Right kidney (tissue), 1 donor: ENCODE measurements around the gene SLC6A7.
"Not testable (repeated sequence)": the region's sequence is repeated elsewhere in the genome, so short reads cannot be mapped to it uniquely, and the experiment has no call there.

ENCODE experiments used
- DNase-seq: peaks from one replicate; pipeline ENCODE4 v3.0.0-alpha.2; 2016

The SLC6A7 gene

DNA sequence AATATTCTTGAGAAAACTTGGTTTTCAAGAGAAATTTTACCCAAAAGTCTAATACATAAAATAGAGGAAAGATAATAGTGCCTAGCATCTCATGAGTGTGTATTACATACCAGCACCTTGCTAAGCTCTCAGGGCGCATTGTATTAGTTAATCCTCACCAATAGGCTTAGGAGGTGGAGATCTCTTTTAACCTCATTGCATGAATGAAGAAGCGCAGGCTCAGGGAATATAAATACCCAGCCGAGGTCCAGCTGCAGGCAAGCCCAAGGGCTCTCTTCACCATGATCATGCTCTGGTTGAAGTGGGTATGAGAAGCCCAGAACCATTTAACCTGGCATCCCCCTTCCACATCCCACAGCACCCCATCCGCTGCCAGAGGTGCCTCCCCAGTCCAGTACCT lies 53.7 kb downstream of the SLC6A7 start:
- no peak for DNase-seq

DNA sequence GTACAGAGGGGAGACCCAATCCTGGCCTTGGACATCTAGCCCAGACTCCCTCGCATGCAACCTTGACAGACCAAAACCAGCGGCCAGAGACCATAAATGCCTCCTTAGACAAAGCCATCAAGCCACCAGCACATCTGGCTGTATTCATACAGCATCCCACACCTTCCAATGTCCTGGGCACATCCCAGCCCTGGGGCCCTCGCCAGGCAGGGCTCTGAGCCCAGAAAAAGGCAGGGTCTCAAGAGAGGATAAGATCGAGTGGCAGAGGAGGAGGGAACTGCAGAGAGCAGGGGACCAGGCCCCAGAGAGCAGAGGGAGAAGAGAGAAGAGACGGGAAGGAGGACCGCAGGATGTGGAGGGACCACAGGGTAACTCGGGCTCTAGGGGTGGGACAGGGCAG lies 54.3 kb downstream of the SLC6A7 start:
- no peak for DNase-seq

DNA sequence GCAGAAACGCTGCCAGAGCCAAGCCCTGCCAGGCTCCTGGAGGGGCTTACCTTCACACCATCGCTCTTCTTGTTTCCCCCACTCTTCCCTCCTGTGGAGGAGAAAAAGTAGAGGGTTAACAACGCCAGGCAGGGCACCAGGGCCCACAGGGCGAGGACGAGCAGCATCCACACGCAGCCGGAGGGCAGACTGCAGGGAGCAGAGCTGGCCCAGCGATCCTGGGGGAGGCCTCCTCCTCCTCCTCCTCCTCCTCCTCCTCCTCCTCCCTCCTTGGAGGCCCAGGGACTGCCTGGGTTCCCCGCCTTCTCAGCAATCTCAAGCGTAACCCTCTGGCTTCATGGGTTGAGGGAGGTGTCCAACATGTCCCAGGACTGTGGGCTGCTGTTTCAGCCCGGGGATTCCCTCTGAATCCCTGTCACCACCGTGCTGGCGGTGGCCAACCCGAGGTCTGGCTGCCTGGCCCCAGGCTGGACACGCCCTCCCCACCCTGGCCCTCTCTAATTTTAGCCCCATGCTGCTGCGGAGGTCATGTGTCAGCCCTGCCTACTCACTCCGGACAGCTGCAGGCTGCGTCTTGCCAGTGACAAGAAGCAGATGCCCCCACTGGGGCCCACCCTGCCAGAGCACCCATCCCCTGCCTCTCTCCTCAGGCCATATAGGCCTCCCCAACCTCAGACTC lies 55.4 kb downstream of the SLC6A7 start:
- no peak for DNase-seq

DNA sequence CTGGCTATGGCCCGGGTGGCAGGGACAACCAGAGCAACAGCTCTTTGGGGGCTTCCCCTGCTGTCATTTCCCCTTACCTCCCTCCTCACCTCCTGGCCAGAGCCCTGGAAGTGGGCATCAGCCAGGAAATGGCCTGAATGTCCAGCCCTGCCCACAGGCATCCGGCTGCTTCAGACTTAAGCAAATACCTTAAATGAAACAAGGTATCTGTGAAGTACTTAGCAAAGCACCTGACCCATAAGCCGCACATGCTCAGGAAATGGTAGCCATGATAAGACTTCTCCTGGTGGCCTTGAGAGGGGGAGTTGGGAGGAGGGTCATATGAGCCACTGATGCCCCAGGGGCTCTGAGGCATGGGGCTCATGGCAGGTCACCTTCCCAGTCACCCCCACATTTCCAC lies 55.9 kb downstream of the SLC6A7 start:
- DNase-seq: no peak

DNA sequence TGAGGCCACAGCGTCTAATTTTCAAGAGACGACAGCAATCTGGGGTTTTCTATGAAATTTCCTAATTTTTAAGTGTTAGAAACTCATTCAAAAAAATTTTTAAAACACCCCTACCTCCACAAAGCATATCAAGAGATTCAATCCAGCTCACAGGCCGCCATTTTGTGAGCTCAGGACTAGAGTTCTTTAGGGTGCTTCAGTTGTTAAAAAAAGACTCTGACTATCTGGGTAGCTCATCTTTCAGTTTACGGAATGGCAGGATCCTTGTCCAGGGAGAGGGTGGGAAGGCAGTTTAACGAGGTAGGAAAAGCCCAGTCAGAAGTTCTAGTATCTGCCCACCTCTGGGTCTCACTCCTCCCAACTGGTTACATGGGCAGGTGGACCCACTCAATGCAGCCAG lies 56.6 kb downstream of the SLC6A7 start:
- DNase-seq: no peak

DNA sequence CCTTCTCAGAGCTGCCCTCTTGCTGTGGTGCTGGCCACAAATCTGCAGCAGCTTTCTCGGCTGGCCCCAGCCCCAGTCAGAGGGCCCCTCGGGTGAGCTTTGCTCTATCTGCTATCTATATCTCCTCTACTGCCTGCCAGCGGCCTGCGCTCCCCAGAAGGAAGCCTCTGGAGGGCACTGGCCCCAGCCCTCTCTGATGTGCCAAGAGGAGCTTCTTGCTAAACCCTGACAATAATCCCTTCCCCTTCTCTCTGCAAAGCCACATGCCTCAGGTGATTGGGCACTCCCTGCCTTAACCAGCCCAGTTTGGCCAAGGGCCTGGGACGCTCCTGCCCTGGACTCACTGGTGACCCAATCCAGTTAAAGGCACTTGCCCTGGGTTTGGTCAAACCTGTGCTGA lies 57.0 kb downstream of the SLC6A7 start:
- DNase-seq: no peak

DNA sequence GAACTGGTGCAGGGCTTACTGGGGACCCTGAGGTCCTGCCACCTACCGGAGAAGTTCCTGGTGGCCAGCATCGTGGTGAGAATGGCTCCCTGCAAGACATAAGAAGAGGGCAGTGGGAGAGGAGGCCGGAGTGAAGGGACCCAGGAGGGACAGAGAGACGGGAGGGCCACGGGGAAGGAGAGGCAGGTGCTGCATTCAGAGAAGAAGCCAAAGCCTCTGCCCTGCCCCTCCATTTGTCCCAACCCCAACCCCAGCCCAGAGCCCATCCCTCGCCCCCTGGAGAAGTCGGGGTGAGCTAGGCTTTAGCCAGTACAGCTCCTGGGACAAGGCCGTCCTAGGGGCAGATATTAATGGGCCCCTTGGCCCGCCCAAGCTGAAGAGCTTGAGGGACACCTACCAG lies 57.9 kb downstream of the SLC6A7 start:
- DNase-seq: no peak

DNA sequence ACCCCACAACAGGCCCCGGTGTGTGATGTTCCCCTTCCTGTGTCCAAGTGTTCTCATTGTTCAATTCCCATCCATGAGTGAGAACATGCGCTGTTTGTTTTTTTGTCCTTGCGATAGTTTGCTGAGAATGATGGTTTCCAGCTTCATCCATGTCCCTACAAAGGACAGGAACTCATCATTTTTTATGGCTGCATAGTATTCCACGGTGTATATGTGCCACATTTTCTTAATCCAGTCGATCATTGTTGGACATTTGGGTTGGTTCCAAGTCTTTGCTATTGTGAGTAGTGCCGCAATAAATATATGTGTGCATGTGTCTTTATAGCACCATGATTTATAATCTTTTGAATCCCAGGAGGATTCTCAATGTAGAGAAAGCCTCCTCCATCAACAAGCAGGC lies 58.6 kb downstream of the SLC6A7 start:
- DNase-seq: not testable (repeated sequence)

DNA sequence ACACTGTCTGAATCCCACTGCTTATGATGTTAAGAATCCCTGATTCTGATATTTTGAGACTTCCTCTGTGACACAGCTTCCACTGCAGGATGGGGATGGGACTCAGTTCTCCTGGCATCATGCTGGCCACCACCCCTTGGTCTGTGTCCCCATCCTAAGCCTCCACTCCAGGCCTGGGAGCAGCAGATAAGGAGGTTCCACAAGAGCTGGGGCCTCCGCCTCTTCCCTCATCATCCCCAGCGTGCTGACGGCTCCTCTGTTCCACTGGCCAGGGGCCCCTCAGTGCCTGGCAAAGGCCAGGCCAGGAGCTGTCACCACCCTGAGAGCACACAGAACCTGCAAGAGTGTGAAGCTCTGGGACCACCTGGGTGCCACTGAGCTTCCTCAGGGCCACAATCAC lies 59.1 kb downstream of the SLC6A7 start:
- DNase-seq: no peak

DNA sequence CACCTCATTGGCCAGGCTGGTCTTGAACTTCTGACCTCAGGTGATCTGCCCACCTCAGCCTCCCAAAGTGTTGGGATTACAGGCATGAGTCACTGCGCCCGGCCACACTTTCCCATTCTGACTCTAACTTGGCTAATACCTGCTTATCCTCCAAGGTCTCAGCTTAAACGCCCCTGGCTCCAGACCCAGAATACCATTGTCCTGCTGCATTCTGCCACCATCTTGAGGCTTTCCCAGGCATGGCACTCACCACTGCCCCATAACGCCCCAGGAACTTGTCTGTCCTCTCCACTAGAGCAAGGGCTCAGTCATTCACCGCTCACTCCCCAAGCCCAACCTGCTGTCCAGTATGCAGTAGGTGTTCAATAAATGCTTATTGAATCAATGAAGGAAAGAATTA lies 59.9 kb downstream of the SLC6A7 start:
- no peak for DNase-seq

DNA sequence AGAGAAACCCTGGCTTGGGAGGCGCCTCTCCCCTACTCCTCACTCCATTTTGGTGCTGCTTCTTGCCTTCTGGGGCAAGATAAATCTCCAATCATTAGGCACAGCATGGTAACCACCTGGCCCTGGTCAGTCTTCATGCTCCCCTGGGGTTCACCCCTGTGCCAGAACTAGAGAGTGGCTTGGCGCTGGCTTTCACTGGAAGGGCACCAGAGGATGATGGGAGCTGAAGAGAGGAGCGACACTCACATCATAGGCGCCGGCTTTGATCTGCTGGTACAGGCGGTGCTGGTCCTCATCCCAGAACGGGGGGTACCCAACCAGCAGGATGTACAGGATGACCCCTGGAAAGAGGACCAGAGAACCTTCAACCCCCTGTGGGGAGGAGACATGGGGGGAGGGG lies 61.6 kb downstream of the SLC6A7 start:
- DNase-seq: no peak

DNA sequence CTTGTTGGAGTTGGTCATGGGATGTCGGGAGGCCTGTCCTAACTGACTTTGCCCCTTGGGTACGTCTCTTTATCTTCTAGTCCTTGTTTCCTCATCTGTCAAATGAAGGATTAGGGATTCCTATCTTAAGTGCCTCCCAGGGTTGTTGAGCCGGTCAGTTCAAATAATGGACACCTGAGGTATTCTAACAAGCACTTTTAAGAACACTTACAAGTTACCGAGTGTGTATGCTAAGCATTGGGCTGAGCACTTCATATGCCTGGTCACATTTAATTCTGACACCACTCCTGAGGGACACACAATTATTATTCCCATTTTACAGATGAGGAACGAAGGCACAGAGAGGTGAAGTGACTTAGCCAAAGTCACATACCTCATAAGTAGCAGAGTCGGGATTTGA lies 62.6 kb downstream of the SLC6A7 start:
- DNase-seq: no peak

DNA sequence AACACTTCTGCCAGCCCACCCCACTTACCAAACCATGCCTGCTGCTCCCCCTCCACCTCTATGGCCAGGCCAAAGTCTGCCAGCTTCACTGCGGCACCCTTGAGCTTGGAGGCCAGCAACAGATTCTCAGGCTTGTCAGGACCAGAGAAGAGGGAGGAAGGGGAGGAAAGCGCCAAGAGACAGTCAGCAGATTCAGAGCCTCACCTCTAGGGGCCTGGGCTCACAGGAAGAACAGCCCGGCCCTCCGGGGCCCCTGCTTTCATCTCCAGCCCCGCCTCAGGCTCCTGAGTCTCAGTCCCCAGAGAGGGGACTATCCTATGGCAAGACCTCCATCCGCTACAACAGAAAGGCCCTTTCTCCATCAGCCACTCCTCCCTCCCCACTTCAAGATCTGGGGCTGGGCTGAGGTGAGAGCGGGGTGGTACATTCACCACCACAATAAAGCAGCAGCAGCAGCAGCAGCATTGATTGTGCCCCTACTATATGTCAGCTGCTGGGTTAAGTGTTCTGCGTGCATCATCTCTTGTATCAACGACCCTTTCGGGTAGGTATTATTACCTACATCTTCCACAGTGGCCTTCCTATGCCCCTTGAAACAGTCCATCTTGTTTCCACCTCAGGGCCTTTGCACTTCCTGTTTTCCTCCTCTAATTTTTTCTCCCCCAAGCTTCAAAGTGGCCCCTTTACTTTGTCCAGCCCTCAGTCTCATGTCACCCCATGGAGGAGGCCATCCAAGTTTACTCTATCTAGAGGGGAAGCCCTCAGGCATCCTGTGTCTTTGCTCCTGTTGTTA lies 63.8 kb downstream of the SLC6A7 start:
- no peak for DNase-seq

DNA sequence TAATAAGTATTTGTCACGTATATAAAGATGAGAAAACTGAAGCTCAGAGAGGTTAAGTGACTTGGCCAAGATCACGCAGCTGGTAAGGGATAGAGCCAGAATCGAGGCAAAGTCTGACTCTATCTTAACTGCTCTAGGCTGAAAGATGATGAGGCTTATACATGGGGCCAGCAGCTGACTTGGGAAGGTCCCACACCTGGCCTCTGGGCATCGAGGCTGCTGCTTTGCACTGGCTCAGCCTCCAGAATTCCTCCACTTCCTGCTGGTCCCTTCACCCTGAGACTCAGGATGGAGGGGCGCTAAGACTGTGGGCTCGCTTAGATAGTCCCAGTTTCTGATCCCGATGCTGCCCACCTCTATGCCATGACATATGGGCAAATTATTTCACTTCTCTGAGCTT lies 64.5 kb downstream of the SLC6A7 start:
- DNase-seq: no peak

DNA sequence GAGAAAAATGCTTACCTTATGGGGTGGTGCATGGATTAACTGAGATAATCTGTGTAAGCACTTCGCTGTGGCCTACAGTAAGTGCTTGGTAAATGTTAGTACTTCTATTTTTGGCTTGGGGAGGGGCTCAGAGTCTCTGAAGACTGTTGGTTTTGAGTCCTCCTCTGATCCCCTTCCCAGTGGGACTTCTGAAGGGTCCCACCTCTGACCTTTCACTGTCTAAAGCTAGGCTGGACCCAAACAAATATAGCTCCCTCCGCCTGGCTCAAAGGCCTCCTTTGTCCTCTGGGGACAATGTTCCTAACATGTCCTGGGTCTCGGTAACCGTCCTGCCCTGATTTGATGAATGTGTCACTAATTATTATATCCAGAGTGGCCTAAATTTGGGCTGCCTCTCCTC lies 64.9 kb downstream of the SLC6A7 start:
- DNase-seq: no peak

DNA sequence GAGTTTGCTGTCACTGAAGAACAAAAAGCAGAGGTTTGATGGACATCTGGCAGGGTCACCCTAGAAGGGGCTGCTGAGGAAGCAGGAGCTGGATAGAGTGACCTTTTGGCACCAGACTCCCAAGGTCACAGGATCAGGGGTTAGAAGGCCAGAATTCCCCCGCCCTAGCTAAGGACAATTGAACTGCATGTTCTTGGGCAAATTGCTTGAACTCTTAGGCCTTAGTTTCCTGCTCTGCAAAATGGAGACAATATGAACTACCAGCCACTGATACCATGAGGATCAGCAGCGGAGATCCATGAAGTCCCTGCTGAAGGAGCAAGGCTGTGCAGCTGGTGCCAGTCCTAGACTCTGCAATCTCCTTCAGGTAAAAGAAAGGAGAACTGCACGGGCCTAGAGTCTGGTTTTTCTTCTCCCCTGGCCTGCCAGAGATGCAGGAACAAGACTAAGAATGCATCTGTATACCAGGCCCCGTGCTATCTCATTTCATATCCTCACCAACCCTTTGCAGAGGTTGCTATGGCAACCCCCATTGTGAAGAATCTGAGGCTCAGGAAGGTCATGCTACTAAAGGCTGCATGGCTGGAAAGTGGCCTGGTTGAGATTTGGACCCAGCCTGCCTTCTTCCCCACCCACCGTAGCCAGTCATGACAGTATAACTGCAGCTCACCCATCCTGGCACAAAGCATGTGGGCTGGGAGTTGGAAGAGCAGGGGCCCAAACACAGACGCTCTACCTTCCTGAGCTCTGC lies 66.0 kb downstream of the SLC6A7 start:
- no peak for DNase-seq

DNA sequence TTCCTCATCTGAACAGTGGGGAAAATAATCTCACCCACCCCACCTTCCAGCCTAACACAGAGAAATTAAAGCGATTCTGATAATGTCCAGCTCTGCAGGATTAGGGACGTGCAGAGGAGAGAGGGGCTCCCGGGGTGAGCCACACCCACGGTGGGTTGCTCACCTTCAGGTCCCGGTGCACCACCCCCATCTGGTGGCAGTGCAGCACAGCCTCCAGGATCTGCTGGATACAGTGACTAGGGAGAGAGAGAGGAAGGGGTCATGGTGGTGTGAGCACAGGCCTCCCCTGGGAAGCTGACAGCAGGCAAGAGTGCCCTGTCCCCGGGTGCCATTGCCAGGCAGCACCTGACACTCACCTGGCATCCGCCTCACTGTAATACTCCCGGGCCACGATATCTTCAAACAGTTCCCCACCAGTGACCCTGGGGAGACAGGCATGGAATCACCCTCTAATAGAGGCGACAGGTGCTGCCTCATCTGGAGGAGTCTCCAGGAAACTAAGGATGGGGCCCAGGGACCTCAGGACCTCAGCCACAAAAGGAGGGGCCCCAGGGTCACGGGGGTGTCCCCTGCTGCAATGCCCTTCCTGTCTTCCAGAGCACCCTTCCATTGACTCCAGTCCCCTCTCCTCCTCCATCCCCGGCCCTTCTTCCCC lies 66.7 kb downstream of the SLC6A7 start:
- DNase-seq: no peak

DNA sequence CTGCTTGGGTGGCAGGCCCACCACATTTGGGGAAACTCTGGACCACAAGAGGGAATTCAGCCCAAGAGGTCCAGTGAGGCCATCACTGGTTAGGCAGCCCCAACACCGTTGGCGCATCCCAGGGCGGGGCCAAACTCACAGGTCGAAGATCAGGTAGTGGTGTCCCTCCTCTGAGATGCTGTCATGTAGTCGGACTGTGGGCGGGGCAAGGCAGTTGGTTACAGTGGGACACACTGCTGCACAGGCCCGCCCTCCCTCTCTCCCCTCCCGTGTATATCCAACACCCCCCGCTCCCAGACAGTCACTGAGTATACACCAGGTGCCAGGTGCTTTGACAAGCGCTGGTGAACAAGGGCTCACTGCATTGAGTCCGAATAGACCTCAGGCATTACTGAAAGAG lies 67.6 kb downstream of the SLC6A7 start:
- DNase-seq: no peak

DNA sequence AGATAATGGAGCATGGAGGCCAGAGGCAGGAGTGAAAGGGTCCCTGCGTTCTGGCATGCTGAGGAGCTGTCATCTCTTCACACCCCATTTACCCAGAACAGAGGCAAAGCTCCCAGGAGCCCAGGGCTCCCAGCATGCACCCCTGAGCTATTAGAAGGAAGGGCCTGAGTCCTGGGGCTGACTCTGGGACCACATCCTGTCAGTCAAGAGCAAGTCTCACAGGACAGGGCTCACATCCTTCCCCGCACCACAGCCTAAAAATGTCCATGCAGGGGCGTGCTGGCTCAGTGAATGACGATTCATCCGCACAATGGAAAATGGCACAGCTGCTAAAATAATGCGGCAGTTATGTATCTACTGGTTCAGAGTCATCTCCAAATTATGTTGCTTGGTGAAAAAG lies 68.3 kb downstream of the SLC6A7 start:
- no peak for DNase-seq
